ENCODE results near the gene PLPPR1. TPM values are rescaled to one million over a fixed set of nuclear protein-coding genes. Genes with fewer than 3 reads are reported as not detected.

PLPPR1 gene
- total RNA-seq, 1 donor from 2014 or later = not detected

GRCh38 chr9:101219030-101219429 is 190.5 kb downstream of the PLPPR1 start:
- Histone ChIP-seq H3K27me3 (no peaks in the 10 kb centered on the region), H3K27ac (no peak overlapping the region), H3K36me3 (no peaks in the 10 kb centered on the region), H3K4me1 (no peaks in the 10 kb centered on the region), H3K4me3 (no peak overlapping the region), H3K9me3 (no peaks in the 10 kb centered on the region)
- intact Hi-C loops (cut with DNase I) = no loop called here
- no peak for TF ChIP-seq POLR2AphosphoS5 (IDR thresholded peaks at IDR 0.05; ENCODE audit: insufficient read depth in 1 of 2, low read depth in 1 of 2)
- TF ChIP-seq POLR2A (IDR thresholded peaks at IDR 0.05) = no peak
- TF ChIP-seq CTCF (IDR thresholded peaks at IDR 0.05) = no peak
- DNase-seq (ENCODE audit: extremely low spot score in 2 of 2) = no peak

GRCh38 chr9:101220341-101220740 is 191.8 kb downstream of the PLPPR1 start:
- intact Hi-C loops (cut with DNase I) = no loop called here
- Histone ChIP-seq H3K4me1 (no peaks in the 10 kb centered on the region), H3K27ac (no peak overlapping the region), H3K36me3 (no peaks in the 10 kb centered on the region), H3K4me3 (no peak overlapping the region), H3K9me3 (no peaks in the 10 kb centered on the region), H3K27me3 (no peaks in the 10 kb centered on the region)
- TF ChIP-seq CTCF (IDR thresholded peaks at IDR 0.05) (no peak), POLR2AphosphoS5 (IDR thresholded peaks at IDR 0.05; ENCODE audit: insufficient read depth in 1 of 2, low read depth in 1 of 2) (no peak), POLR2A (IDR thresholded peaks at IDR 0.05) (no peak)
- DNase-seq (ENCODE audit: extremely low spot score in 2 of 2) = no peak

GRCh38 chr9:101225271-101225670 is 196.7 kb downstream of the PLPPR1 start:
- DNase-seq (ENCODE audit: extremely low spot score in 2 of 2) = no peak
- Histone ChIP-seq H3K27me3 (no peaks in the 10 kb centered on the region), H3K27ac (no peak overlapping the region), H3K4me1 (no peaks in the 10 kb centered on the region), H3K4me3 (no peak overlapping the region), H3K9me3 (no peaks in the 10 kb centered on the region), H3K36me3 (no peaks in the 10 kb centered on the region)
- TF ChIP-seq POLR2AphosphoS5 (IDR thresholded peaks at IDR 0.05; ENCODE audit: insufficient read depth in 1 of 2, low read depth in 1 of 2) (no peak), POLR2A (IDR thresholded peaks at IDR 0.05) (no peak), CTCF (IDR thresholded peaks at IDR 0.05) (no peak)
- intact Hi-C loops (cut with DNase I) = no loop called here

- no peak overlapping the region for H3K4me3 ChIP-seq
- no peaks in the 10 kb centered on the region for H3K36me3 ChIP-seq
- H3K9me3 ChIP-seq = no peaks in the 10 kb centered on the region
- DNase-seq (ENCODE audit: extremely low spot score in 2 of 2) = no peak
- H3K27ac ChIP-seq = no peak overlapping the region
- no peaks in the 10 kb centered on the region for H3K27me3 ChIP-seq
- H3K4me1 ChIP-seq = no peaks in the 10 kb centered on the region
- intact Hi-C loops (cut with DNase I) = no loop called here
- TF ChIP-seq POLR2A (IDR thresholded peaks at IDR 0.05) (no peak), CTCF (IDR thresholded peaks at IDR 0.05) (no peak), POLR2AphosphoS5 (IDR thresholded peaks at IDR 0.05; ENCODE audit: insufficient read depth in 1 of 2, low read depth in 1 of 2) (no peak)
Measured at GRCh38 chr9:101226161-101226560, 197.6 kb downstream of the PLPPR1 start.

- DNase-seq (ENCODE audit: extremely low spot score in 2 of 2) = no peak
- Histone ChIP-seq H3K4me3 (no peak overlapping the region), H3K27ac (no peak overlapping the region), H3K4me1 (no peaks in the 10 kb centered on the region), H3K9me3 (no peaks in the 10 kb centered on the region), H3K27me3 (no peaks in the 10 kb centered on the region), H3K36me3 (no peaks in the 10 kb centered on the region)
- TF ChIP-seq POLR2A (IDR thresholded peaks at IDR 0.05) = no peak
- no peak for TF ChIP-seq POLR2AphosphoS5 (IDR thresholded peaks at IDR 0.05; ENCODE audit: insufficient read depth in 1 of 2, low read depth in 1 of 2)
- TF ChIP-seq CTCF (IDR thresholded peaks at IDR 0.05) = no peak
- intact Hi-C loops (cut with DNase I) = no loop called here
Measured at GRCh38 chr9:101226803-101227202, 198.3 kb downstream of the PLPPR1 start.
